NCI-H2107 (cell line): ENCODE data around the gene TAF13.
A peak's percentile ranks its signal among the peaks of the same experiment; 100 is the strongest.
"Not testable (repeated sequence)": the region's sequence is repeated elsewhere in the genome, so short reads cannot be mapped to it uniquely, and the experiment has no call there.

Experiments
- DNase-seq: peaks from one replicate; lab custom pipeline; 2025; lab: John Stamatoyannopoulos, UW

The TAF13 gene

GRCh38 chr1:109091078-109091838 is 15.5 kb upstream of the TAF13 start:
- peak; percentile 5 for DNase-seq

- DNase-seq = peak; percentile 97
These were observed 14.6 kb upstream of the TAF13 start, which contains the start of gene TMEM167B for GRCh38 chr1:109090196-109091077. TMEM167B (plus strand) TSS chr1:109090764; CDS start chr1:109090873, 109 bp downstream.

- peak; percentile 80 for DNase-seq
These were observed 13.6 kb upstream of the TAF13 start for GRCh38 chr1:109089242-109090015.

- no peak for DNase-seq
These were observed 9.0 kb upstream of the TAF13 start for GRCh38 chr1:109084563-109085517.

- DNase-seq = no peak
These were observed 8.1 kb upstream of the TAF13 start for GRCh38 chr1:109083923-109084322.

GRCh38 chr1:109083501-109083900 is 7.7 kb upstream of the TAF13 start:
- DNase-seq = no peak

- DNase-seq = no peak
These were observed 4.8 kb upstream of the TAF13 start for GRCh38 chr1:109080441-109081082.

GRCh38 chr1:109079240-109079622 is 3.4 kb upstream of the TAF13 start:
- no peak for DNase-seq

GRCh38 chr1:109078317-109078716 is 2.5 kb upstream of the TAF13 start:
- DNase-seq = no peak

GRCh38 chr1:109069294-109069693 is 6.5 kb downstream of the TAF13 start:
- DNase-seq = no peak

GRCh38 chr1:109067883-109068282 is 7.9 kb downstream of the TAF13 start:
- DNase-seq = no peak

- DNase-seq = no peak
These were observed 10.7 kb downstream of the TAF13 start for GRCh38 chr1:109065137-109065536.

GRCh38 chr1:109061183-109061582 is 14.6 kb downstream of the TAF13 start:
- DNase-seq = no peak

- no peak for DNase-seq
These were observed 15.1 kb downstream of the TAF13 start for GRCh38 chr1:109060707-109061106.

GRCh38 chr1:109059026-109059425 is 16.8 kb downstream of the TAF13 start:
- DNase-seq = no peak

GRCh38 chr1:109056064-109056463 is 19.7 kb downstream of the TAF13 start:
- no peak for DNase-seq

GRCh38 chr1:109052145-109052544 is 23.7 kb downstream of the TAF13 start:
- not testable (repeated sequence) for DNase-seq

GRCh38 chr1:109050228-109050995 is 25.4 kb downstream of the TAF13 start:
- DNase-seq = no peak

GRCh38 chr1:109048335-109048734 is 27.5 kb downstream of the TAF13 start:
- no peak for DNase-seq

- no peak for DNase-seq
These were observed 28.5 kb downstream of the TAF13 start for GRCh38 chr1:109047339-109047738.
